ENCODE results near the gene MUCL3. TPM values are rescaled to one million over a fixed set of nuclear protein-coding genes. Genes with fewer than 3 reads are reported as not detected.

Gene MUCL3
- polyA plus RNA-seq, 1 of the 3 experiments (the other 2 are of a cell fraction) = not detected

- Histone ChIP-seq H3K9me3 (no peaks in the 10 kb centered on the region), H3K27ac (ENCODE audit: low read depth in 2 of 2, low read length in 1 of 2) (no peak overlapping the region), H3K4me2 (no peak overlapping the region), H3K4me3 (ENCODE audit: low read depth in 2 of 2, low read length in 1 of 2) (no peak overlapping the region), H3K9me2 (no peaks in the 10 kb centered on the region), H3K79me2 (ENCODE audit: insufficient read depth) (peaks cover 6% of the 10 kb centered on the region; the same call in 1 of the 2 replicates), H3F3A (replicated peaks; ENCODE audit: insufficient read depth) (no peaks in the 10 kb centered on the region), H2AFZ (ENCODE audit: low read depth) (no peak overlapping the region), H4K20me1 (ENCODE audit: insufficient read depth) (no peaks in the 10 kb centered on the region), H3K4me1 (ENCODE audit: control insufficient read depth in 1 of 2, insufficient read depth in 2 of 2, low read depth in 1 of 2, low read length in 1 of 2) (peaks cover 0 to 1% of the 10 kb centered on the region in 2 experiments; a peak in 1 of 4 replicates), H3K36me3 (replicated peaks in 1 of 2; ENCODE audit: control insufficient read depth in 1 of 2, insufficient read depth in 2 of 2, low read length in 1 of 2) (peaks cover 16 to 68% of the 10 kb centered on the region in 2 experiments), H3K9ac (no peak overlapping the region), H3K27me3 (ENCODE audit: insufficient read depth) (no peaks in the 10 kb centered on the region)
- 78% methylated on average over 10 of the region's 10 CpGs for WGBS (ENCODE audit: low lambda C conversion rate)
- DNase-seq = peak; percentile 14
- no peak for TF ChIP-seq POLR2AphosphoS5 (IDR thresholded peaks at IDR 0.05; ENCODE audit: low read depth, low read length)
- TF ChIP-seq PBX3 (IDR thresholded peaks at IDR 0.05) = no peak
- no peak for TF ChIP-seq USF1 (IDR thresholded peaks at IDR 0.05; ENCODE audit: borderline replicate concordance, low read depth)
- TF ChIP-seq GABPA (IDR thresholded peaks at IDR 0.05; ENCODE audit: low read depth) = no peak
- no peak for TF ChIP-seq FOXJ3 (CRISPR knock-in tag; IDR thresholded peaks at IDR 0.05)
- TF ChIP-seq RXRA (IDR thresholded peaks at IDR 0.05; ENCODE audit: borderline replicate concordance, low read depth) = no peak
- TF ChIP-seq ELF1 (IDR thresholded peaks at IDR 0.05) = no peak
- no peak for TF ChIP-seq USF2 (IDR thresholded peaks at IDR 0.05; ENCODE audit: borderline replicate concordance, low read depth, low read length)
- no peak for TF ChIP-seq ZBTB33 (IDR thresholded peaks at IDR 0.05; ENCODE audit: borderline replicate concordance, low read depth)
- no peak for TF ChIP-seq MAX (IDR thresholded peaks at IDR 0.05; ENCODE audit: low read depth)
- TF ChIP-seq REST (IDR thresholded peaks at IDR 0.05; ENCODE audit: low read depth, low read length) = no peak
- TF ChIP-seq RCOR1 (IDR thresholded peaks at IDR 0.05; ENCODE audit: low read length) = no peak
- TF ChIP-seq MEF2A (IDR thresholded peaks at IDR 0.05; ENCODE audit: borderline replicate concordance, low read depth) = no peak
- ChIA-PET POLR2A (interaction anchor here (1.4 kb wide), 1 partner anchor 13 kb away, joined by 3 read pairs; the partner anchor contains the start of gene GTF2H4), CTCF (interaction anchor here (0.6 kb wide), 1 partner anchor 192 kb away, joined by 3 read pairs; no protein-coding TSS in a partner anchor)
Measured at GRCh38 chr6:30895343-30895742, 45.4 kb upstream of the MUCL3 start.
